Measurements from ENCODE around the gene NAGPA.

Gene NAGPA

DNA sequence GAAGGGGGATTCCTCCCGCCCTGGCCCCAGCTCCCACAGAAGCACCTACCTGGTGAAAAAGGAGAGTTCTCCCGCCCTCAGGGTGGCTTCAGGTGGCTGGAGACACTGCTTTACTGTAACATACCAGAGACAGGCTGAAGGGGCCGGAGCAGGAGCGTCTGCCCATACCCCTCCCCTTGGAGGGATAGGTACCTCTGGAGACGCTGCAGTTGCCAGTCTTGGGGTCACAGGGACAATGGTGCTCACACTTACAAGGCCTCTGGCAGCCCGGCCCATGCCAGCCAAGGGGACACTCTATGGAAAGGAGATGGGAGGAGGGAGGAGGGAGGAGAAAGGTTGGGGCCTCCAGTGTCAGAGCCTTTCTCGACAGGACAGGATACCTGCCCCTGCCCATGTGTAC, 6.6 kb downstream of the NAGPA start:
- no peak for DNase-seq

DNA sequence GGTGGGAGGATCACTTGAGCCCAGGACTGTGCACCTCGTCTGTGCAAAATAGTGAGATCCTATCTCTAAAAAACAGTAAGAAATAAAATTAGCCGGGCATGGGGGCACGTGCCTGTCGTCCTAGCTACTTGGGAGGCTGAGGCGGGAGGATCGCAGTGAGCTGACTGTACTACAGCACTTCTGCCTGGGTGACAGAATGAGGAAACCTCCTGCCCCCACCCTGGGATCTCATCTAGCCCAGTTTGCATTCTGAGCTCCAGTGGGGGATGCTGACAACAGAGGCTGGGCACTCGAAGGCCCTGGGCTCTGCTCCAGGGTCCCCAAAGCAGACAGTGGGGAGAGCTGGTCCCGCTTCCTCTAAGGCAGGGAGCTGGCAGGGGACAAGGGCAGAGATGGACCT, 7.1 kb downstream of the NAGPA start:
- no peak for DNase-seq

DNA sequence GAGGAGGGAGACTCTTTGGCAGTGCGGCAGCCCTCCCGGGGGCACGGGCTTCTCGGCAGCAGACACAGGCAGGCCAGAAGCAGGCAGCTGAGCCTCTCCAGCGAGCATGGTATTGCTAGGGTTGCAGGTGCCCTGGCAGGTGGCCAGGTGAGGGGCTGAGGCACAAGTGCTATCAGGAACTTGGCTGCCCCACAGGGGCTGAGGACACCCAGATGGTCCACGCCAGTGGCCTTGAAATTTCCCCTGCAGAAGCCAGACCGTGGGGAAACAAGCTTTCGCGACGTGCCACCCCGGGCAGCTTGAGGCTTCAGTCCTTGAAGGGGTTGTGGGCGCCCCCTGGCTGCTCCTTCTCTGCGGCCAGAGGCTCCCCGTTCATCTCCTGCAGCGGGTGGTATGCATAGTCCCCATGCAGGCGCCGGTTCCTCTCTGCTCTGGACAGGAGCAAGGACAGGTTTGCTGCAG, 8.5 kb downstream of the NAGPA start:
- no peak for DNase-seq

DNA sequence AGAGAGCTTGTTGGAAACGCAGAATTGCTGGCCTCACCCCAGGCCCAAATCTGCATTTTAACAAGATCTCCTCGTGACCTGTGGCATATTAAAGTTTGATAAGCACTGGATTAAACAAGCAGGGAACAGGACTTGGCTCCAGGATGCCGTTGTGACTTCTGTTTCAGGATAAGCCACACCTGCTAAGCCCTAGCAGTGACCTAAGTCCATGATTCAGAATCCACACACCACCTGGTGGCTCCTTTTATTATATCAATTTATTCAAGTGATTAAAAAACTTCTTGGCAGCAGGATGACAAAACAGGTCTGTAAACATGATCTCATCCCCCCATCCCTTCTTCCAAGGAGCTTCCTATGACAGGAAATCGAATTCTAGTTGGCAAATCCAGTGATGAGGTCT, 9.1 kb downstream of the NAGPA start:
- no peak for DNase-seq

DNA sequence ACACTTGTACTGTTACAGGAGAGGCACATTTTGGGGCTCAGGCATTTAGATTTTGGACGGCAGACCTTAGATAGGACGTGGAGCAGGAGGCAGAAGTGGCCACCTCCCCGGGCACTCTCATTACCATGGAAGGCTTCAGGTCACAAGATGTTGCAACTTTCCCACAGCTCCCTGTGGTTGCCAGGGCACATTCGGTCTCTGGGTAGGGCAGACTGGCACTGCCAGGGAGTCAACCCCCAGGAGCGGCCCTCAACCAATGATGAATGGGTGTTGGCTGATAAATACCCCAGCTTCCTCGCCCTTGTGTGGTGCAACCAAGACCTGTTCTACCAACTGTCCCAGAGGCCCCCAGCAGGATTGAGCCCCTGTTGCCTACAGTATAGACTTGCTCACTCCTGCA, 11.2 kb downstream of the NAGPA start:
- no peak for DNase-seq

DNA sequence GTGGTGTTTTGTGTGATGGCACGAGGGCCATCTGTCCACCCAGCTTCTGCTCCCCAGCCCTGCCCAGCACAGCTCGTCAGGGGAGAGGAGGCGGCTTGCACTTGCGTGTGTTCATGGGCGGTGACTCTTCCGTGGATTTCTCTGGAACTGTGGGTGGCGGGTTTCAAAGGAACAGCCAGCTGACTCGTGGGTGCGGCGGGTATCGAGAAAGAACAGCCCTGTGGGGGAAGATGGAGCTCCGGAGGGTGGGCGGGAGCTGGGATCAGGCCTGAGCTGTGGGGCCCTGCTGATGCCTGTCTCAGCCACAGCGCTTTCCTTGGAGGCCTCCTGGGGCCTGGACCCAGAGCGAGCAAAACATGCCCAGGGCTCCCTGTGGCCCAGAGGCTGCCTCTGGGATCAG, 13.2 kb downstream of the NAGPA start:
- no peak for DNase-seq

GRCh38 chr16:5019775-5020174, 14.0 kb downstream of the NAGPA start:
- DNase-seq = no peak

DNA sequence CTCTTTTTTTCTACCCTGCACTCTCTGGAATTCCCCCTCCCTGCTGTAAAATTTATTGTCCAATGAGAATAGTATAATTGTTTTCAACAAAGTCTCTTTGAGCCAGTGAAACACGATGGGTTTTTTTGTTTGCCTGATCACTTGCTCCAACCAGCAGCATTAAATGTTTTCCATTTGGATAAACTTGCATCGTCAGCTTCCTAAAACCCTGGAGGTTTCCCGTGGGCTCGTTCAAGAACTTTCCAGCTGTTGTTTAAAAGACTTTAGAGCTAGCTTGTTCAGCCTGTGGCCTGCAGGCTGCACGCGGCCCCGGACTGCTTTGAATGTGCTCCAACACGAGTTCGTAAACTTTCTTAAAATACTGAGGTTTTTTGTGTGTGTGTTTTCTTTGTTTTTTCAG, 14.9 kb downstream of the NAGPA start:
- DNase-seq = no peak

GRCh38 chr16:5017678-5017969, 16.1 kb downstream of the NAGPA start:
- DNase-seq = no peak

DNA sequence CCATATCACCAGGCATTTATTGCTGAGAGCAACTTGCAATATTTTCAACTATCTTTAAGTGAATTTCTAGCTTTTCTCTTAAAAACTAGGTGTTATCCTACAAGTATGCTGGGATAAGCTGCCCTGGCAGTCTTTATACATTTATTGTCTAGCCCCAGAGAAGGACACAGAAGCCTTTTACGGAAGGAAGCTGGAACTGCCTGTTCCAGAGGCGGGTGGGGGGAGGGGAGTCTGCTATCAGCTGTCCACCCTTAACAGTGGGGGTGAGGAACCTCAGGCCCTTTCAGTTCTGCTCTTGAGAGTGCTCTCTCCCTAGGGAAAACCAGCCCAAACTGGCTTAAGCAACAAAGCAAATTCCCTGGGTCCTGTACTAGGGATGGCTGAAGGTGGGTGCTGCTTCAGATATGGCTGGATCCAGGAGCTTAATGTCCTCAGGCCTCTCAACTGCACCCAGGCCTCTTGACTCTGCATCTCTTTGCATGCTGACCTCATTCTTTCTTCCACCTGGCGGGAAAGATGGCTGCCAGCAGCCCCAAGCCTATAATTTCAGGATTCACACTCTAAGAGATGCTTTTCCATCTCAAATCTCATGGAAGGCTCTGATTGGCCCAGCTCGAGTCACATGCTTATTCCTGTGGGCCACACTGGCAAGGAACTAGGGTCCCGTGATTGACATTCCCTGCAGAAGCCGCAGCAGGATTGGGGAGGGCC, 16.6 kb downstream of the NAGPA start:
- DNase-seq = no peak

GRCh38 chr16:5015887-5016286, 17.8 kb downstream of the NAGPA start:
- DNase-seq = no peak

DNA sequence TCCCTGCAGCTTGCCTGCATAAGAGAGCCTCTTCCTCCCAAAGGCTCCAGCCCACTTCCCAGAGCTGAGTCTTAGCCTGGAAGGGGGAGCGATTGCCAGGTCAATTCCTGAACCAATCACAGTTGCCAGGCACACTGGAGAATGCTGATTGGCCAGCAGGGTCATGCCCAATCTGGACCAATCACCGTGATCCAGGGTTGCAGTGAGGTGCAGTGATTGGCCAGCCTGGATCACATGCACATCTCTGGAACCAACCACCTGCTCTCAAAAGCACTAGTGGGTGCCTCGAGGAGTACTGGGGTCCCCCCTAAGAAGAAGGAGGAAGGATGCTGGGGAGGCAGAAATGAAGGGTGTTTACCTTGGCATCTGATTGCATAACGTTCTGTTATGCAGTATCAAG, 18.4 kb downstream of the NAGPA start:
- no peak for DNase-seq

GRCh38 chr16:5012887-5013286, 20.8 kb downstream of the NAGPA start:
- DNase-seq = no peak

DNA sequence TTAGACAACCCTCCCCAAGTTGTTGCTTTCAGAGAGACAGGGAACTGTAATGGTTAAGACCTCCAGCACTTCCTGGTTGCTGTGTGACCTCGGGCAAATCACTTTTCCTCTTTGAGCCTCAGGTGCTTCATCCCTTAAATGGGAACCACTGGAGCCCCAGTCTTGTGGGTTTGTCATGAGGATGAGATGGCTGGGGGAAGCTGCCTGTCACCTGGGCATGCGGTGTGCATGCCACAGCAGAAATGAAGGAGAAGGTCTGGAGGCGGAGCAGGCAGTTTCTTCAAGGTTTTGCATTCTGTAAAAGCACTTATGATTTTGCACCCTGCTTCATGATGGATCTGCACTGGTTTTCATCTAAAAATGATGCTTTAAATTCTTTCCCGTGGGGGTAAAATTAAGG, 22.1 kb downstream of the NAGPA start:
- DNase-seq = no peak

DNA sequence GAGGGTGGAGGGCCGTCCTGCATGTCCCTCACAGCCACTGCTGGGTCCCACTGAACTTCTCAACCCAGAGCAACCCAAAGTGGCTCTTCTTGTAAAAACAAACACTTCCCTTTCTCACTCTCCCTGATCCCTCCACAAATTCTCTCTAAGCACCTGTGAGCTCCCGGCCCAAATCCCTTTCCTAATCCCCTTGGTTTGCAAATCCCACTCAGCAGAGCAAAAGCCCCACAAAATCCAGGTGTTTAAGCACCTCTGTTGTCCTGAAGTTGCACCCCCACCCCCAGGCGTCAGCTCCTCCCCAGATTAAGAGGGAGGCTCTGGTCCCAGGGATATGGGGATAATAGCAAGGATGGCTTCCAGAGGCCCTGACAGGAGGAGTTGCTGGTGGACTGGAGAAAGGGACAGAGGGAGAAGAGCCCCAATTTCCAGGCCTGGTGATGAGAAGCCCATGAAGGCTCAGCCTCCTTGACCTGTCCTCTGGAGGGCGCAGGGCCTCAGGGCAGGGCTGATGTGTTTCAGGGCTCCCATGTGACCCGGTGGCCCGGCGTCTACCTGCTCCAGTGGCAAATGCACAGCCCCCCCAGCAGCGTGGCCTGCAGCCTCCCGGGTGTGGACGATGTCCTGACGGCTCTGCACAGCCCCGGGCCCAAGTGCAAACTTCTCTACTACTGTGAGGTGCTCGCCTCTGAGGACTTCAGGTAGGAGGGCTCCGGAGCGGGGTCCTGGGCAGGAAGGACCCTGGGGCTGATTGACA, 23.0 kb downstream of the NAGPA start:
- no peak for DNase-seq

DNA sequence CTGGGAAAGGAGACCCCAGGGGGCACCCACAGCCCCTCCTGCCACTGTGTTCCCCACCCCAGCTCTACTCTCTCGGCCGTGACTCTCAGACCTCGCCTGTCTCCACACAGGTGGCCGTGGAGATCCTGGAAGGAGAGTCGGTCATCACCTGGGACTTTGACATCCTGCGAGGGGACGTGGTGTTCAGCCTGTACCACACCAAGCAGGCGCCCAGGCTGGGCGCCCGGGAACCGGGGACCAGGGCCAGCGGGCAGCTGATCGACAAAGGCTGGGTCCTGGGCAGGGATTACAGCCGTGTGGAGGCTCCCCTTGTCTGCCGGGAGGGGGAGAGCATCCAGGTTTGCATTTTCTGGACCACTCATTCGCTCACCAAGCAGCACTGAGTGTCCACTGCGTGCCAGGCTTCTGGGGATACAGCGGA, 25.4 kb downstream of the NAGPA start:
- DNase-seq = no peak

DNA sequence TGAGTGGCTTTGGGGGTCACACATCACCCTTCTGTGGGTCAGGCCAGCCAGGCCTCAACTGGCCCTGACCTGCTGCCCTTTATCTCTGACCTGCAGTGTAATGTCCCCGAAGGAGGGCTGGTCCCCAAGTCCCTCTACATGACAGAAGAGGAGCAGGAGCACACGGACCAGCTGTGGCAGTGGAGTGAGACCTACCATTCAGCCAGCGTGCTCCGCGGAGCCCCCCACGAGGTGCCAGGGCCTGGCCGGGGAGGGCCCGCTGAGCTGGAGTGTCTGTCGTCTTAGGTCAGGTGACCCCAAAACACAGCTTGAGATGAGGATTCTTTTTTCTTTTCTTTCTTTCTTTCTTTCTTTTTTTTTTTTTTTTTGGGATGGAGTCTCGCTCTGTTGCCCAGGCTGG, 26.5 kb downstream of the NAGPA start:
- DNase-seq = no peak

GRCh38 chr16:5006348-5007193, 27.2 kb downstream of the NAGPA start:
- no peak for DNase-seq

GRCh38 chr16:5005916-5006315, 27.8 kb downstream of the NAGPA start:
- DNase-seq = no peak

DNA sequence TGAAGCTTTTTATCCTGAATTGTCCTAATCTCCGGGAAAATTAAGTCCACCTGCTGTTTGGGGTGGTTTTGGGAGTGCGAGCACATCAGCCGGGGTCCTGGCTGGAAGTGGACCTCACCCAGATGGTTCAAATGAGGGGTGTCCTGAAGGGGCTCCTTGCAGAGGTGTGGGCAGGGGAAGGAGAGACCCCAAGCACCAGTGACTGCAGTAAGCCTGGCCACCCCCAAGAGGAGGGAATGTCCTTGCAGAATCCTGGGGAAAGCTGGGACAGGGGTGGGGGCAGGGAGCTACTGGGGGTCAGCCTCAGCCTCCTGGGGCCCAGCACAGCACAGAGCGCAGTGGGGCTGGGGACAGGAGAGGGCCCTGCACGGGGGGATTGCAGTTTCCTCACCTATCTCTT, 29.4 kb downstream of the NAGPA start:
- no peak for DNase-seq

GRCh38 chr16:5003828-5004227, 29.9 kb downstream of the NAGPA start:
- DNase-seq = no peak

- DNase-seq = no peak
Measured at GRCh38 chr16:5003211-5003610, 30.5 kb downstream of the NAGPA start.

DNA sequence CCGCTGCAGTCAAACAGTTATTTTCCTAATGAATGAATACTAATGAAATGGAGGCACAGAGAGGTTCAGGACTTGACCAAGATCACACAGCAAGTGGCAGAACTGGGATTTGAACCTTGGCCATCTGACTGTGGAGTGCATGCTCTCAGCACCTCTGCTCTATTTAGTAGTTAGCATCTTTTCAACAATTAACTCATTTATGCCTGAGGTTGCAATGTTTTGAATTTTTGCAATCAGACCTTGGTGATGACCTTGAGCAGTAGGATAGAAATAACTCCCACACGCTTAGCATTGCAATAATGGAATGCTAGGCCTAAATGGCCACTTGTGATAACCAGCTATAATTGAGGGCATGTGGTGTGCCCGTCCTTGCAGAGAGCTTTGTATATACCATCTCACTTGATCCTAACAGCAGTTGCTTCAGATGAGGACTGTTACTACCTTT, 31.0 kb downstream of the NAGPA start:
- DNase-seq = no peak

DNA sequence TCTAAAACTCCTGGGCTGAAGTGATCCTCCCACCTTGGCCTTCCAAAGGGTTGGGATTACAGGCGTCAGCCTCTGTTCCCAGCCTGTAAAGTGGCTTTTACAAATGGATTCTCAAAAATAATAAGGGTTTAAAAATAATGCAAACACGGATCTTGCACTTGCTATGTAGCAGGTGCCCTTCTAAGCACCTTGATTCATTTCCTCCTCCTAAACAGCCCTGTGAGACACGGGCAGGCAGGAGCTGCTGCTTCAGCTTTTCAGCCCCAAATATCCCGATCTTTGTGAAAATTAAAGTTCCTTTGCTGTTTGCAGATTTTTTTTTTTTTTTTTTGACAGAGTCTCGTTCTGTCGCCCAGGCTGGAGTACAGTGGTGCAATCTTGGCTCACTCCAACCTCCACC, 31.7 kb downstream of the NAGPA start:
- no peak for DNase-seq

Data from activated naive CD4-positive, alpha-beta T cell (primary cell).